ENCODE data around the gene BEST1.

Gene BEST1

DNA sequence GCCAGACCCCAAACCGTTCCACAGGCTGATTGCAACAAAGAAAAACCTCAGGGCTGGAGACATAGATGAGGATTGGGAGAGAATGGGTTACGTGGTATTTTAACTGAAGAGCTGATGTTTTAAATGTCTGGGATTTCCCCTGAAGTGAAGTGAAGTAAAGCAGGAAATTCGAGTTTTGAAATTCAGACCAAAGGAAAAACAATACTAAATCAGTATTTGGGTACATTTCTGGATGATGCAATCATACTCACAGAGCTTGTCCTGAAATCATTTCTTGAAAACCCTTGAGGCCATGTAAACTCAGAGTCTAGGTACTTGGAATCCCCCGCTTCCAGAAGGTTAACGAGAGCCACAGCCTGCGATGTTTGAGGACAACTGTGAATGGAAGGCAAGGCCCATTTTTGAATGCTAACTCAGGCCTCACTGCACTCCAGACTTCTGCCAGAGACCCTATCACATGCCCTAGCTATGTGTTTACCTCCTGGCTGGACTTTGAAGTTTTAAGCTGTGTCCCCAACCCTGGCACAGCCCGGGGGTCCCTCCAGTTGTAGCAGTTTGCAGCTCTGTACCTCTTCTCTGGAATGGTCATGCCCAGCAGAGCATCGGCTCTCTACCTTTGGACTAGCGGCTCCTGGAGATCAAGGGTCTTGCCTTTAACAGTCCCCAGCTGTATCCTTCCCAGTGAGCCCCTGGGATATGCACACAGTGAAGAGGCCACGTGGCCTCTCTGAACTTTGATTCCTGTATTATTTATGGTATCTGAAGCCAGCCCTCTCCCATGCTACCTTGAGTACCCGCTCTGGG, 22.7 kb downstream of the BEST1 start:
- H3K4me3 ChIP-seq (ENCODE audit: low read depth, low read length) = no peak overlapping the region
- DNase-seq (ENCODE audit: low read depth) = peak; percentile 84

DNA sequence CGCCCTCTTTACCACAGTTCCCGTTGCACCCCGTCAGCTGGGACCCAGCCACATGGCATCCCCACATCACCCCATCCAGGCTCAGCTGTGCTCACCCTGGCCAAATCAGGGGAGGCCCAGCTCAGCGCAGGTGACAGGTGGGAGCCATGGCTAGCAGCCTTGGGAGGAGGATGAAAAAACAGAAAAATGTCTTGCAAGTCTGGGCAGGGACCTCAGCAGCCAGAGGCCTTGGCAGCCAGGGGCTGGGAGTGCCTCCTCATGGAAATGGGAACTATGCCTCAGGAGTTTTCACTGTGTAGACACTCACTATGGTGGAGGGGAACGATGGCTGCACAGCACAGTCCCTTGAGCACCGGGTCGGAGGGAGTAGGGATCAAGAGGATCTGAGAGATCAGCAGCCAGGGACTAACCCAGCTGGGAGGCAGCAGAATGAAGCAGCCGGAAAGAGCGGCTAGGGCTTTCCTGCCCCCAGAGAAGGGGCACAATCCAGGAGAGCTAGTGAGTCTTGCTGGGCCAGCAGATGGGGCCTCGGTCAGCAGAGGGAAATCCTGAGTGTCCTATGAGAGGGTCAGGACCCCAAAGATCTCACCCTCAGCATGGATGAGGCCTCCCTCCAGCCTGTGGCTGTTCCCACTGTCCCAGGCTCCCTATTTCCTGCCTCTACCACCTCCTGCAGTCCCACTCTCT, 23.5 kb downstream of the BEST1 start:
- DNase-seq (ENCODE audit: low read depth) = no peak
- H3K4me3 ChIP-seq (ENCODE audit: low read depth, low read length) = no peak overlapping the region

DNA sequence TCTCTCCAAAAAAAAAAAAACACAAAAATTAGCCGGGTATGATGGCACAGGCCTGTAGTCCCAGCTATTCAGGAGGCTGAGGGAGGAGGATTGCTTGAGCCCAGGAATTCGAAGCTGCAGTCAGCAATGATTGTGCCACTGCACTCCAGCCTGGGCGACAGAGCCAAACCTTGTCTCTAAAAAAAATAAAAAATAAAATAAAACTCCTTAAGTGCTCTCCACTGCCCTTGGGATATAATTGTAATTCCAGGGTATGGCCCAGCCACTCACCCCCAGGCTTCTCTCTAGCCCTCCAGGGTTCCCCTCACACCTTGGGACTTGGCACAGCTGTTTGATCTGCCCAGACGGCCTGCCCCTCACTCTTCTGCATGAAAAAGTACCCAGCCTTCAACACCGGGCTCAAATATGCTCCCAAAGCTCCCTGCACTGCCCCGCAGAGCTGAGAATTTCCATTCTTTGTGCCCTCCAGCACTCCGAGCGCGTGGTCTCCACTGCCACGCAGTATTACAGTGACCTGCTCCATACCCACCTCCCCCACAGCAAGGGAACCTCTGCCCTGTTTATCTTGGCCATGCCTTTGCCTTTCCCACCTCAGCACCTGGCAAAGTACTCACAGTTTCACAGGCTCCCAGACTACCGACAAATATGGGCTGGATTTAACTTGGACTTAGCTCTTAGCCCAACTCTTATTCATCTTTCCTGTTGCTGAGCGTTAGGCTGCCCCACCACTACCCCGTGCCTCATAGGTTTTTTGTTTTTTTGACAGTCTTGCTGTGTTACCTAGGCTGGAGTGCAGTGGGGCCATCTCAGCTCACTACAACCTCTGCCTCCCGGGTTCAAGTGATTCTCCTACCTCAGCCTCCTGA, 24.8 kb downstream of the BEST1 start:
- DNase-seq (ENCODE audit: low read depth) = no peak
- H3K4me3 ChIP-seq (ENCODE audit: low read depth, low read length) = no peak overlapping the region

DNA sequence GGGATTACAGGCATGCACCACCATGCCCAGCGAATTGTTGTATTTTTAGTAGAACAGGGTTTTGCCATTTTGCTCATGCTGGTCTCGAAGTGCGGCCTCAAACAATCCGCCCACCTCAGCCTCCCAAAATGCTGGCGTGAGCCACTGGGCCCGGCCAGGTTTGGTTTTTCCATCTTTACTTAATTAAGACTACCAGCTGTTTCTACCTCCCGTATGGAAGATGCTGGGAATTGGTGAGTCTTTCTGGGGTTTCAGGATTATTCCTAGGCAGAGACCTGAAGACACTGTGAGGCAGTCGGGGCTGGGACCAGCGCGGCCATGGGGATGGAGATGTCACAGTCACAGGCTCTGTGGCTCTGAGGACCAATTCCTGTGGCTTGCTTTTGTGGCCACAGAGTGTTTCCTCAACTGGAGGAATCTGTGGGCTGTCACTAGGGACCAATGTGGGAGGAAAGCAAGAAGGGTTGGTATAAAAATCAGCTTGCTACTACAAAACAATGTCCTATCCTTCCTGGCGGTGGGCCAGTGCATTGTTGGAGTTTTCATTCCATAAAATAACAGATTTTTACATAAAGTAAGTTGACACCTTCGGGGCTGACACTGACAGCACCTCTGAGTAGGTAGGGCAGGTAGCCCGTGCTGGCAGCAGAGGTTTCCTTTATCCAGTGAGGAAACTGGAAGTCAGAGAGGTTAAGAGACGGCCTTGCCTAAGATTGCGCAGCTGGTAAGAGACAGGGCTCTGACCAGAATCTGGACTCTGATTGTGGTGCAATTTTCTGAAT, 25.7 kb downstream of the BEST1 start:
- H3K4me3 ChIP-seq (ENCODE audit: low read depth, low read length) = no peak overlapping the region
- DNase-seq (ENCODE audit: low read depth) = no peak

DNA sequence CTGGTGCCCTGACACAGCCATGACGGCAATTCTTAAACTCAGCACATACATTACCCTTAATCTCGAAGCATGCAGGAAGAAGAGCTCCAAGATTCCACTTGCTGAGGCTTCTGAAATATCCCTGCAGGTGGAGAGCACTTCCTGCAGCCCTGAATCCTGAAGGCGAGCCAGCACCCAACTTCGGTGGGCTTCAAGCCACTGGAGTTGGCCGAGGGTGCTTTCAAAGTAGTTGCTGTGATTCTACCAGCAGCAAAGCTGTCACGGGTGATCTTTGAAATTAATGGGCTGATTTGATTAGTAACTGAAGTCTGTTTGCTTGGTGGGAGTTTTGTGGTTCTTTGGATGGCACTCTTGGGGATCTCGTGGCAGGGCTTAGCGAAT, 26.3 kb downstream of the BEST1 start:
- H3K4me3 ChIP-seq (ENCODE audit: low read depth, low read length) = no peak overlapping the region
- DNase-seq (ENCODE audit: low read depth) = no peak

DNA sequence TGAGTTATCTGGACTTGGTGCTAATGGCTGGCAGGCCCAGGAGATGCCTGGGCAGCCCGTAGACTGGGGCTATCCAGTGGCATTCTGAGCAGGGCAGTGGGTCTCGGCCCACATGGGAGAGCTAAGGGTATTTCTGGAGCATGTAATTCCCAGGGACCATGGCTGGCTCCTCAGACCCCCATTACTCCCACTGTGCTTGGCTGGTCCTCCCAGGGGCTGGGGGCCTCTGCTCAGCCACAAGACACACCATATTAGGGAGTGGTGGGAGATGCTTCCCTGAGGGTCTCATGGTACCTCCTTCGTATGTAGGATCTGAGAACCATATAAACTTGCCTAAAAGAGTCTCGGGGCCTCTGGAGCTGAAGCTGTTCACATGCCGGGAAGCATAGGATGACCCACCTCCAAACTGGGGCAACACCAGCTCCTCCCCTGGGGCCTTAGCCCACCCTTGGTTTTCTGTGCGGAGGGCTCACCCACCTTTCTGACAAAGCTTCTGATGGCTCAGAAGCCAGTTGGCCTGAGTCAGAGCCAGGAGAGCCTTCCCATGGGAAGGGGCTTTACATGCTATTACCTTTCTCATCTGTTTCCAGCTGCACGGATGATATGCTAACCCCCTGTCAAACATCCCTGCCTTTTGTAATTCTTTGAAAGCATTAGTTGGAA, 26.8 kb downstream of the BEST1 start:
- DNase-seq (ENCODE audit: low read depth) = no peak
- H3K4me3 ChIP-seq (ENCODE audit: low read depth, low read length) = no peak overlapping the region

DNA sequence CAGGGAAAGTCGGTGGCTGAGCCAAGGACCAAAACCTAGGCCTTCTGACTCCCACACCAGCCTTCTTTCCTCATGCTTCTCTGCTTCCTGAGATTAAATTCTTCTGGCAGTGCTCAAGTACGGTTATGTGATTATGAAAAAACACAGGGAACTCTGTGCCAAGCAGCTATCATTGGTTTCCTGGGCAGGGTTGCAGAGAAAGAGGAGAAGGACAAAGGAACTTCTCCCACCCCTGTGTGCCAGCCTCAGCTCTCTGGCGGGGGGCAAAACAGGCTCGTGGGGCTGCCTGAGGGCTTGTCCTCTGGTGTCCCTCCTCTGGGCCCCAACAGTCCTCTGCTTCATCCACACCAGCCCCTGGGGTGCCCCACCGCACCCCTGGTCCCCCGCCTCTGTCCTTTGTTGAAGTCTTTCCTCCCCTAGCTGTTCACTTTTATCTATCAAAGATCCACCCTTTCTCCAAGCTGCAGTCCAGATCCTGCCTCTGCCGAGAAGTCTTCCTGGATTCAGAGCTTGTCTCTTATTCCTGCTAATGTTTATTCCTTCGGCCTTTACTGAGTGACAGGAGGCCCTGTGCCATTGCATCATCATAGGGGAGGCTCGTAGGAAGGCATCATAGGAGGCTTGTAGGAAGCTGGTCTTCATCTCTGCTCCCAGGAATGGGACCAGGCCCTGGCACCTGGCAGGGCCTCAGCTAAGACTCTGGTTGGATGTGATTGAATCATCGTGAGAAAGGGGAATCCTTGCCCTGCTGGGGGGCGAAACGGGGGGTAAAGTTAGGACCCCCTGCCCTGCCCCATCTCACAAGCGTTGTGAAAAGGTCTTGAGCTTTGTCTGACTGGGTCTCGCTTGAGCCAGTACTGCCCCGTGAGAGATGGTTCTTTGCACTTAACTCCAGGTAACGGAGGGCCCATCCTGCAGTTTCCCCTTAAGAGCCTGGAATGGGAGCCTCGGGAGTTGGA, 28.8 kb downstream of the BEST1 start:
- H3K4me3 ChIP-seq (ENCODE audit: low read depth, low read length) = no peak overlapping the region
- no peak for DNase-seq (ENCODE audit: low read depth)

DNA sequence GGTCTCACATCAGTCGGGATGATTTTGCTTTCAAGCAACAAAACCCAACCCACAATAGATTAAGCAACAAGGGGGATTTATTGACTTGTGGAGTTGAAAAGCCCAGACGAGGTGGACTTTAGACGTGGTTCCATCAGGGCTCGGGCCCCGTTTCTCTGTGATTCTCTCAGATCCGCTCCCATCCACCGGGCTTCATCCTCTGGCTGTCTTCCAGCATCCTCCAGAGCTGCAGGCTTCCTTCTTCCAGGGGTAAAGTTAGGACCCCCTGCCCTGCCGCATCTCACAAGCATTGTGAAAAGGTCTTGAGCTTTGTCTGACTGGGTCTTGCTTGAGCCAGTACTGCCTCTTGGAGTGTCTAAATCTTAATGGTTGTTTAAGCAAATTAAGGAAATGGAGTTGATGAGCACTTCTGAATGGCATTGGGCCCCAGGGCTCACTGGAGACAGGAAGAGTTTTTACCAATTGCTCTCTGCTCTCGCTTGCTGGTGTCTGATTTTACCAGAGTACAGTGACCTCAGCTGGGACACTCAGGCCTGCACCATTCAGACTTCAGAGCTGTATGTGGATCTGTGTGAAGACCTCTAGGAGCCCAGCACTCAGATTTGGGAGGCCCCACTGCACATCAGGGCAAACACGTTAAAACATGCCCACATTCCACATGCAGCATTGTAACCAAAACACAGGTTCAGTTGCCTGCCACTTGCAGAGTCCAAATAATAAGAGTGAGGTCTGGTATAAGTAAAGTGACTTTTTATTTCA, 30.8 kb downstream of the BEST1 start:
- H3K4me3 ChIP-seq (ENCODE audit: low read depth, low read length) = no peak overlapping the region
- DNase-seq (ENCODE audit: low read depth) = no peak

DNA sequence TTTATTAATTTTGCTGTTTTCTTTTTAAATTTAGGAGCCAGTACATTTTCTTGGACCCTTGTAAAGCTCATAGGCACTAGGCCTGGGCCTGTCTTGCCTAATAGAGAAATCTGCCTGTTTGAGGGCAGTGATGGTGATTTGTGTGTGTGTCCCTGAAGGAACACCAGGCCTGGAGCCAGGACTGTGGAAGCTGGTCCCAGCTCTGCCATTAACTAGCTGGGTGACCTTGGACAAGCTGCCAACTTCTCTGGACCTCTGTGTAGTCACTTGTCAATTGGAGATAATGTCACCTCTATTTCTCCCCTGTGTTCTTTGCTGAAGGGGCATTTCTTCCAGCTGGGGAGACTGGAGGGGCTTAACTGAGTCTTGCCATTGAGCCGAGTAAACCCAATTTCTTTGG, 33.3 kb downstream of the BEST1 start:
- DNase-seq (ENCODE audit: low read depth) = no peak
- H3K4me3 ChIP-seq (ENCODE audit: low read depth, low read length) = no peak overlapping the region

DNA sequence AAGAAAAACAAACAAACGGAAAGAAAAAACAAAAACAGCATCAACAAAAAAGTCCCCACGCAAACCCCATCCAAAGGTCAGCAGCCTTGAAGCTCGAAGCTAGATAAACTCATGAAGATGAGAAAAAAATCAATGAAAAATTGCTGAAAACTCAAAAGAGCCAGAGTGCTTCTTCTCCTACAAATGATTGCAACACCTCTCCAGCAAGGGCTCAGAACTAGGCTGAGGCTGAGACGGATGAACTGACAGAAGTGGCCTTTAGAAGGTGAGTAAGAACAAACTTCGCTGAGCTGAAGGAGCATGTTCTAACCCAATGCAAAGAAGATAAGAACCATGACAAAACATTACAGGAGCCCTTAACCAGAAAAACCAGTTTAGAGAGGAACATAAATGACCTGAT, 35.7 kb downstream of the BEST1 start:
- H3K4me3 ChIP-seq (ENCODE audit: low read depth, low read length) = no peak overlapping the region
- no peak for DNase-seq (ENCODE audit: low read depth)

DNA sequence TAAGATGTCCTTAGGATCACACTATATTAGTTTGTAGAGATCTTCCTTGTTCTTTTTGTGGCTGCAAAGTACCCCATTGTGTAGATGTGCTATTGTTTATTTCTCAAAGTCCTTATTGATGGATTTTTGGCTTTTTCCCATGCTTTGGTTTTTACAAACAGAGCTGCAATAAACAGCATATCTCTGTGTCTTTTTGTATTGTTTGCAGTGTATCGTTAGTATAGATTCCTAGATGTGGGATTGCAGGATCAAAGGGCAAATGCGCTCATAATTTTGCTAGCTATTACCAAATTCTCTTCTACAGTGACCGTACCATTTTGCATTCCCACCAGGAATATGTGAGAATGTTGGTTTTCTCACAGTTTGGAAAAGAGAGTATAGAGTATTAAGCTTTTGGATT, 44.8 kb downstream of the BEST1 start:
- DNase-seq (ENCODE audit: low read depth) = no peak

DNA sequence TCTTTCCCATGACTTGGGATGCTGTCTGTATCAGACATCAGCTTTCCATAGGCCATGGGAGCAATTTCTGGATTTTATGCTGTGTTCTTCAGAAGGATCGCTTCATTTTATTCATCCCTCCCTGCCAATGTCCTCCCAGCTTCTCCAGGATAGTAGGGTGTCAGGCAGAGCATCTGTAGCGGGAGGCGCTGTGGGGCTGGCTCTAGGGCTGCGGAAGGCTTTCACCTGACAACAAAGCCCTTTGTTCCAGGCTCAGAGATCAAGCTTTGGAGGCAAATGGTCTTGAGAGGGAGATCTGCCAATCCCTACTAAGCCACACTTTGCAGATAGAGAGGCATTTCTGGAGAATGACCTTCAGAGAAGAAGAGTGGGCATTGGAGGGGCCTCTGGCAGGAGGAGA, 46.8 kb downstream of the BEST1 start:
- no peak for DNase-seq (ENCODE audit: low read depth)
- H3K4me3 ChIP-seq (ENCODE audit: low read depth, low read length) = no peak overlapping the region

More for the DNA sequence above, 44.8 kb downstream of the BEST1 start:
- no peak overlapping the region for H3K4me3 ChIP-seq (ENCODE audit: low read depth, low read length)

DNA sequence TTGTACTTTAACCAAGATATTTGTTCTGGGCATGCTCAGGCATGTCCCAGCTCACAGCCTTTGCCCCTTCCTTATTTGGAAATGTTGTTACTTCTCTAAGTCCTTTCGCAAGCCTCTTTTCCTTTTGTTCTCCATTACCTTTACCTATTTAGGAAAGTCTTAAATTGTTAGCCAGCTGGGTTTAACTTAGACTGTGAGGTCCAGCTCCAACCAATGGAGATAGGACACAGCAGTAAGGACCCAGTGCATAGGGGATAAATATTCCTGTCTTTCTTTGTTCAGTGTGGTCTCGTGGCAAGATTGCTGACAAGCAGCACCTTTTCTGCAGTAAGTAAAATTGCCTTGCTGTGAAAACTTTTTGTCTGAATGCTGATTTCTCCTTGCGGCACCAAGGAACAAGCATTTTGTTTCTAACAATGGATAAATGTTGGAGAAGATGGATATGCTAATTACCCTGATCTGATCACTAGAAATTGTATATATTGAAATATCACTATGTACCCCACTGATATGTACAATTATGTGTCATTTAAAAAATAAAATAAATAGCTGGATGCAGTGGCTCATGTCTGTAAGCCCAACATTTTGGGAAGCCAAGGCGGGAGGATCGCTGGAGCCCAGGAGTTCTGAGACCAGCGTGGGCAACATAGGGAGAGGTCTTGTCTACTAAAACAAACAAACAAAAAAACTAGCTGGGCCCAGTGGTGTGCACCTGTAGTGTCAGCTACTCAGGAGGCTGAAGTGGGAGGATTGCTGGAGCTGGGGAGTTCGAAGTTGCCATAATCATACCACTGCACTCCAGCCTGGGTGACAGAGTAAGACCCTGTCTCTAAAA, 49.2 kb downstream of the BEST1 start:
- H3K4me3 ChIP-seq (ENCODE audit: low read depth, low read length) = no peak overlapping the region
- DNase-seq (ENCODE audit: low read depth) = no peak

DNA sequence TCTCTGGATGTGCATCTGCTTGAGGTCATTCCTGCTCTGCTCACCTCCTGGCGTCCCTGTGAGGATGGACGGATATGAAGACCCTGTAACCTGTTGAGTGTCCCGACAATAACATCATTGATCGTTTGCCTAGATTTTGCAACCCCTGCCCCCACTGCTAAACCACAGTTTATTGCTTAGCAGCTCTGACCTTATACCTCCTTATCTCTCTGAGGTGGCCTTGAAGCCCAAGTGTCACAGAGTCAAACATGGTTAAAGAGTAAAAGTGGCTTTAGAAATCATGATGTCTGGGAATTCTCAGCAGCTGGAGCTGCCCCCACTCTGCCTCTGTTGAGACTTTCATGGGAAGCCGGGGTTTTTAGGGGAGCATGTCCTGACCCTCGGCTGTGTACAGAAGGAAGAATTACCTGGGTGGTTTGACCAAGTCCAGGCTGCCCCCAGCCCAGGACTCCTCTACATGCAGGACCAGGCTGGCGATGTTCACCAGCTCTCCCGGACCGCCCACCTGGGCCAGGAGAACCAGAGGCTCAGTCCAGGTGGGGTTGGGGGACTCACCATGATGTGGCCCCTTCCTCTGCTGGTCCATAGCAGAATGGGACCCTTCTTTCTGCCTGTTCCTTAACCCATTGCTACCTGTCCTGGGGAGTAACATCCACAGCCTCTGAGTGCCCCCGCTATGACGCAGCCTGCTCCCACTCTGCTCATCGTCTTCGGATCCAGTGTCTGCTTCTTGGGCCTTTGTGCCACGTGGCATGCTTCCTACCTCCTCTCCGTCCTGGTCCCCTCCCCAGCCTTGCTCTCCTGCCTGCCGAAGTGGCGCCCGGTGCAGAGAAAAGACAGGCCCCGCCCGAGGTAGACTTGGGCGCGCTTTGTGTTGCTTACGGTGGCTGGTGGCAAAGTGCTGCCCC, 50.6 kb downstream of the BEST1 start:
- no peak for DNase-seq (ENCODE audit: low read depth)
- no peak overlapping the region for H3K4me3 ChIP-seq (ENCODE audit: low read depth, low read length)

DNA sequence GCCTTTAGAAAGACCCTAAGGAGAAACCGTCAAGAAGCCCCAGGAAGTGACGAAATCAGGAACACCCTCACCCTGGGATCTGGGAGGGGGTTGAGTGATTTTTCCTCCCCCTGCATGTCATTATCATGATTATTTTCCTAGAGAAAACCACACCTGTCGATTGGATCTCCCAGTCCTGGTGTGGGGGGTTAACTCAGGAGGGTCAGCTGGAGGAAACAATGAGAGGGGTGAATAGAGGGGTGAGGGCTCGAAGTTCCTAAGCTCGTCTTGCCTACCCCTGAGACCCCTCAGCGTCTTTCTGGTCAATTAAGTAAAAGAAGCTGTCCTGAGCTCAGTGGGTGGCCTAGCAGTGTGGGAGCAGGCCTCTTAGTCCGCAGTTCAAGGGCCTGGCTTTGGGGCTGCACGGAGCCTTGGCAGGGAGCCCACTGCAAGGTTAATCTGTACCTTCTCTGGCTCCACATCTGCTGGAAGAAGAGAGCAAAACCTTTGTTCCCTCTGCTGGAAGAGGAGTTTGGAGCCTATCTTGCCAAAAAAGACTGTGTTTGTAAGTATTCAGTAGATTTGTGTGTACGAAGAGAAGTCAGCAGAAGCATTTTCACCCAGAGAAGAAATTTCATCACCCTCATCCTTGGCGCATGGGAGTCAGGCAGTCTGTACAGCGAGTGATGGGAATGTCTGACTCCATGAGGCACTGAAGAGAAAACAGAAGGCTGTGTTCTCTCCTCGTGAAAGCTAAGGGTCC, 51.5 kb downstream of the BEST1 start:
- no peak overlapping the region for H3K4me3 ChIP-seq (ENCODE audit: low read depth, low read length)
- DNase-seq (ENCODE audit: low read depth) = no peak
